HepG2 (cell line): ENCODE measurements around the gene HK2. TPM values are rescaled to one million over a fixed set of nuclear protein-coding genes. Genes with fewer than 3 reads are reported as not detected.

Experiments used
- AFF4 ChIP-seq: sonication (generic); formaldehyde crosslinking; IDR thresholded peaks from 2 replicates; pipeline ENCODE4 v1.4.0; 2020; ENCODE audit warnings: missing genetic modification reagents
- ATM ChIP-seq: fragments of 450-650 bp; IDR thresholded peaks from 2 replicates; pipeline ENCODE4 v1.7.1; 2017; ENCODE audit warnings: mild to moderate bottlenecking, borderline replicate concordance
- BRCA1 ChIP-seq: sonication (generic); formaldehyde crosslinking; IDR thresholded peaks from 2 replicates; pipeline ENCODE4 v1.4.0; 2020; ENCODE audit warnings: missing genetic modification reagents
- EED ChIP-seq: sonication (generic); formaldehyde crosslinking; IDR thresholded peaks from 2 replicates; pipeline ENCODE4 v1.5.0; 2020; ENCODE audit warnings: mild to moderate bottlenecking, missing genetic modification reagents
- HDAC2 ChIP-seq: sonication (generic); formaldehyde crosslinking; IDR thresholded peaks from 2 replicates; pipeline ENCODE4 v1.4.0; 2020; ENCODE audit warnings: missing genetic modification reagents
- MYC ChIP-seq: sonication (generic); formaldehyde crosslinking; IDR thresholded peaks from 2 replicates; pipeline ENCODE4 v1.9.0; 2021; ENCODE audit warnings: missing genetic modification reagents, borderline replicate concordance
- POGZ ChIP-seq: sonication (generic); formaldehyde crosslinking; IDR thresholded peaks from 2 replicates; pipeline ENCODE4 v1.4.0; 2020; ENCODE audit warnings: mild to moderate bottlenecking, missing genetic modification reagents
- XBP1 ChIP-seq: sonication (generic); formaldehyde crosslinking; IDR thresholded peaks from 2 replicates; pipeline ENCODE4 v1.5.0; 2020; ENCODE audit warnings: missing genetic modification reagents
- ZBTB4 ChIP-seq: sonication (generic); formaldehyde crosslinking; IDR thresholded peaks from 2 replicates; pipeline ENCODE4 v1.4.0; 2020; ENCODE audit warnings: missing genetic modification reagents, mild to moderate bottlenecking, borderline replicate concordance
- ZBTB7B ChIP-seq: sonication (generic); formaldehyde crosslinking; IDR thresholded peaks from 2 replicates; pipeline ENCODE4 v1.4.0; 2020; ENCODE audit warnings: missing genetic modification reagents
- ZNF337 ChIP-seq: sonication (generic); formaldehyde crosslinking; IDR thresholded peaks from 2 replicates; pipeline ENCODE4 v1.5.1; 2020; ENCODE audit warnings: missing genetic modification reagents, low read depth, mild to moderate bottlenecking, borderline replicate concordance
- ZNF563 ChIP-seq: sonication (generic); formaldehyde crosslinking; IDR thresholded peaks from 2 replicates; pipeline ENCODE4 v1.8.0; 2022; ENCODE audit warnings: mild to moderate bottlenecking, moderate library complexity, missing genetic modification reagents
- ZNF580 ChIP-seq: IDR thresholded peaks from 2 replicates; pipeline ENCODE4 v1.6.1; 2016; ENCODE audit warnings: low read depth, borderline replicate concordance
- ZZZ3 ChIP-seq: sonication (generic); formaldehyde crosslinking; IDR thresholded peaks from 2 replicates; pipeline ENCODE4 v1.4.0; 2020; ENCODE audit warnings: missing genetic modification reagents, mild to moderate bottlenecking, borderline replicate concordance
- polyA plus RNA-seq, 8 experiments: library from polyadenylated mRNA; depleted of rRNA in 3 of 8; stranded (reverse) in 7 of 8; unstranded in 1 of 8; fragments of >200 nt; fragmentation: Illumina TruSeq in 4 of 8; extraction: Trizol in 4 of 8; gene quantifications; 2 replicates each; pipeline versions ENCODE4 v1.2.1 to v1.2.3, GENCODE V29; 2011 to 2016; ENCODE audit warnings: low read depth in 4 of 8, missing spikeins in 1 of 8, mixed read lengths in 1 of 8; ENCODE audit not compliant: insufficient read depth in 1 of 8
- total RNA-seq, 5 experiments: library from RNA; depleted of rRNA; stranded (reverse); fragments of >200 nt; fragmentation: Illumina TruSeq; extraction: Trizol; gene quantifications; 2 replicates each; pipeline ENCODE4 v1.2.3, GENCODE V29; 2016; ENCODE audit warnings: low read depth in 1 of 5
- TF ChIP-seq, protein P1 (sequence below): sonication (generic); formaldehyde crosslinking; IDR thresholded peaks from 2 replicates; pipeline ENCODE4 v1.5.0; 2020; ENCODE audit warnings: mild to moderate bottlenecking, missing genetic modification reagents
- TF ChIP-seq, protein P2 (sequence below): fragments of 450-650 bp; IDR thresholded peaks from 2 replicates; pipeline ENCODE4 v1.6.1; 2017; ENCODE audit warnings: mild to moderate bottlenecking

Gene HK2
- total and polyA plus RNA-seq, 2 of the 13 experiments (the other 11 are each of a cell fraction or from before 2014, with no cell fraction given) = 13.2 to 101 TPM

- TF ChIP-seq AFF4 (CRISPR knock-in tag) = no peak
- no peak for TF ChIP-seq ZNF563 (CRISPR knock-in tag)
- TF ChIP-seq XBP1 = no peak
- TF ChIP-seq, protein P1, sequence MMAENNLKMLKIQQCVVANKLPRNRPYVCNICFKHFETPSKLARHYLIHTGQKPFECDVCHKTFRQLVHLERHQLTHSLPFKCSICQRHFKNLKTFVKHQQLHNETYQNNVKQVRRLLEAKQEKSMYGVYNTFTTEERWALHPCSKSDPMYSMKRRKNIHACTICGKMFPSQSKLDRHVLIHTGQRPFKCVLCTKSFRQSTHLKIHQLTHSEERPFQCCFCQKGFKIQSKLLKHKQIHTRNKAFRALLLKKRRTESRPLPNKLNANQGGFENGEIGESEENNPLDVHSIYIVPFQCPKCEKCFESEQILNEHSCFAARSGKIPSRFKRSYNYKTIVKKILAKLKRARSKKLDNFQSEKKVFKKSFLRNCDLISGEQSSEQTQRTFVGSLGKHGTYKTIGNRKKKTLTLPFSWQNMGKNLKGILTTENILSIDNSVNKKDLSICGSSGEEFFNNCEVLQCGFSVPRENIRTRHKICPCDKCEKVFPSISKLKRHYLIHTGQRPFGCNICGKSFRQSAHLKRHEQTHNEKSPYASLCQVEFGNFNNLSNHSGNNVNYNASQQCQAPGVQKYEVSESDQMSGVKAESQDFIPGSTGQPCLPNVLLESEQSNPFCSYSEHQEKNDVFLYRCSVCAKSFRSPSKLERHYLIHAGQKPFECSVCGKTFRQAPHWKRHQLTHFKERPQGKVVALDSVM = no peak
- peak; percentile 84 for TF ChIP-seq POGZ (CRISPR knock-in tag)
- TF ChIP-seq, protein P2, sequence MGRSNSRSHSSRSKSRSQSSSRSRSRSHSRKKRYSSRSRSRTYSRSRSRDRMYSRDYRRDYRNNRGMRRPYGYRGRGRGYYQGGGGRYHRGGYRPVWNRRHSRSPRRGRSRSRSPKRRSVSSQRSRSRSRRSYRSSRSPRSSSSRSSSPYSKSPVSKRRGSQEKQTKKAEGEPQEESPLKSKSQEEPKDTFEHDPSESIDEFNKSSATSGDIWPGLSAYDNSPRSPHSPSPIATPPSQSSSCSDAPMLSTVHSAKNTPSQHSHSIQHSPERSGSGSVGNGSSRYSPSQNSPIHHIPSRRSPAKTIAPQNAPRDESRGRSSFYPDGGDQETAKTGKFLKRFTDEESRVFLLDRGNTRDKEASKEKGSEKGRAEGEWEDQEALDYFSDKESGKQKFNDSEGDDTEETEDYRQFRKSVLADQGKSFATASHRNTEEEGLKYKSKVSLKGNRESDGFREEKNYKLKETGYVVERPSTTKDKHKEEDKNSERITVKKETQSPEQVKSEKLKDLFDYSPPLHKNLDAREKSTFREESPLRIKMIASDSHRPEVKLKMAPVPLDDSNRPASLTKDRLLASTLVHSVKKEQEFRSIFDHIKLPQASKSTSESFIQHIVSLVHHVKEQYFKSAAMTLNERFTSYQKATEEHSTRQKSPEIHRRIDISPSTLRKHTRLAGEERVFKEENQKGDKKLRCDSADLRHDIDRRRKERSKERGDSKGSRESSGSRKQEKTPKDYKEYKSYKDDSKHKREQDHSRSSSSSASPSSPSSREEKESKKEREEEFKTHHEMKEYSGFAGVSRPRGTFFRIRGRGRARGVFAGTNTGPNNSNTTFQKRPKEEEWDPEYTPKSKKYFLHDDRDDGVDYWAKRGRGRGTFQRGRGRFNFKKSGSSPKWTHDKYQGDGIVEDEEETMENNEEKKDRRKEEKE = no peak
- TF ChIP-seq EED (CRISPR knock-in tag) = no peak
- TF ChIP-seq HDAC2 (CRISPR knock-in tag) = peak; percentile 83
- peak; percentile 28; the same call in 1 of the 2 replicates for TF ChIP-seq ZNF580
- TF ChIP-seq ZNF337 (CRISPR knock-in tag) = peak; percentile 67; the same call in 1 of the 2 replicates
- no peak for TF ChIP-seq ZBTB4
- TF ChIP-seq ZBTB7B (CRISPR knock-in tag) = no peak
- TF ChIP-seq BRCA1 (CRISPR knock-in tag) = no peak; the same call in 1 of the 2 replicates
- no peak for TF ChIP-seq ZZZ3
- TF ChIP-seq ATM = no peak
- peak; percentile 64; the same call in 1 of the 2 replicates for TF ChIP-seq MYC (CRISPR knock-in tag)
Observed at GRCh38 chr2:74917702-74918619, 84.0 kb downstream of the HK2 start (continued).
